Liver (tissue), 3 donors: Measurements from ENCODE around the gene TMEM31.

Experiments used
- CTCF ChIP-seq: fragments of 150-350 bp; IDR thresholded peaks from 2 replicates; pipeline ENCODE4 v1.5.1; 2017; ENCODE audit warnings: improper control_type of control experiment, low read depth, low read length; ENCODE audit not compliant: missing input control
- EGR1 ChIP-seq, 2 donors: IDR thresholded peaks; 2 replicates each; pipeline ENCODE4 v1.6.1; 2016 to 2018; ENCODE audit warnings: antibody characterized with exemption in 2 of 2, low read depth in 2 of 2
- FOXA1 ChIP-seq: IDR thresholded peaks from 2 replicates; pipeline ENCODE4 v1.6.1; 2016; ENCODE audit warnings: antibody characterized with exemption
- HNF4A ChIP-seq, 2 donors: conservative IDR thresholded peaks; 2 replicates each; pipeline ENCODE4 v1.6.1; 2016; ENCODE audit warnings: antibody characterized with exemption in 2 of 2, mild to moderate bottlenecking in 2 of 2
- HNF4G ChIP-seq: IDR thresholded peaks from 2 replicates; pipeline ENCODE4 v1.6.1; 2016; ENCODE audit warnings: antibody characterized with exemption
- JUND ChIP-seq, 2 donors: IDR thresholded peaks; 2 replicates each; pipeline ENCODE4 v1.6.1; 2016; ENCODE audit warnings: antibody characterized with exemption in 2 of 2
- MAX ChIP-seq: IDR thresholded peaks from 2 replicates; pipeline ENCODE4 v1.6.1; 2016; ENCODE audit warnings: antibody characterized with exemption
- RAD21 ChIP-seq, 2 donors: IDR thresholded peaks; 2 replicates each; pipeline ENCODE4 v1.6.1; 2016; ENCODE audit warnings: antibody characterized with exemption in 2 of 2, mild to moderate bottlenecking in 2 of 2
- REST ChIP-seq: IDR thresholded peaks from 2 replicates; pipeline ENCODE4 v1.6.1; 2016; ENCODE audit warnings: antibody characterized with exemption, mild to moderate bottlenecking
- RXRA ChIP-seq, 2 donors: IDR thresholded peaks; 2 replicates each; pipeline ENCODE4 v1.6.1; 2017 to 2018; ENCODE audit warnings: antibody characterized with exemption in 2 of 2, mild to moderate bottlenecking in 1 of 2
- SP1 ChIP-seq: IDR thresholded peaks from 2 replicates; pipeline ENCODE4 v1.6.1; 2018; ENCODE audit warnings: antibody characterized with exemption, mild to moderate bottlenecking
- YY1 ChIP-seq: IDR thresholded peaks from 2 replicates; pipeline ENCODE4 v1.6.1; 2016; ENCODE audit warnings: antibody characterized with exemption, mild to moderate bottlenecking
- TF ChIP-seq, protein P1 (sequence below): IDR thresholded peaks from 2 replicates; pipeline ENCODE4 v1.6.1; 2016; ENCODE audit warnings: antibody characterized with exemption
- donor health status: healthy.
- donor health status: healthy.

DNA sequence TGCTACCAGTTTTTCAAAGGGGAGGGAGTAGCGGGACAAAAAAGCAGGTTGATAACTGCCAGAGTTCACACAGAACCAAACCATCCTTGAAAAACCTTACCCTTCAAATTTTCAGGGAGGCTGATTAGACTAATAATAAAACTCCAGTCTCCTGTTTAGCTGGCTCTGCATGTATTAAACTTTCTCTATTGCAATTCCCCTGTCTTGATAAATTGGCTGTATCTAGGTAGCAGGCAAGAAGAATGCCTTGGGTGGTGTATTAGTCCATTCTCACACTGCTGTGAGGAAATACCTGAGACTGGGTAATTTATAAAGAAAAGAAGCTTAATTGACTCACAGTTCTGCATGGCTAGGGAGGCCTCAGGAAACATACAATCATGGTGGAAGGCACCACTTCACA lies 47.8 kb downstream of the TMEM31 start:
- TF ChIP-seq EGR1 (IDR thresholded peaks at IDR 0.05; ENCODE audit: low read depth in 2 of 2) (no peak), CTCF (no peak), RXRA (IDR thresholded peaks at IDR 0.05) (no peak), JUND (IDR thresholded peaks at IDR 0.05) (no peak), RAD21 (IDR thresholded peaks at IDR 0.05) (no peak), REST (no peak), YY1 (no peak), HNF4G (no peak), SP1 (no peak), MAX (no peak), FOXA1 (no peak), HNF4A (conservative IDR thresholded peaks at IDR 0.05) (no peak)
- TF ChIP-seq, protein P1, sequence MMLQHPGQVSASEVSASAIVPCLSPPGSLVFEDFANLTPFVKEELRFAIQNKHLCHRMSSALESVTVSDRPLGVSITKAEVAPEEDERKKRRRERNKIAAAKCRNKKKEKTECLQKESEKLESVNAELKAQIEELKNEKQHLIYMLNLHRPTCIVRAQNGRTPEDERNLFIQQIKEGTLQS = no peak
